ENCODE data around the gene OPCML.

OPCML gene

DNA sequence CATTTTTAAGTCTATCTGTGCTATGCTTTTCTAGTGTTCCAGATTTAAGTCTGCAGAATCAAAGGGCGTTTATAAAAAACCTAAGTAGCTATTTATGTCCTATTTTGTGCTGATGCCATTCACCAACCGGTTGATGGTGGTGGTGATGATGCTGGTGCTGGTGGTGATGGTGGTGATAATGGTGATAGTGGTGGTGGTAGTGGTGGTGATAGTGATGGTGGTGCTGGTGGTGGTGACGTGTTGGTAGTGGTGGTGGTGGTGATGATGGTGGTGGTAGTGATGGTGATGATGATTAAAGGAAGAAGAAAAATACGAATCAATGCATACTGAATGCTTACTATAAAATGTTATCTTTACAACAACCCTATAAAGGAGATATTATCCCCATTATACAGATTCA is 178.2 kb downstream of the OPCML start:
- DNase-seq, result no peak

DNA sequence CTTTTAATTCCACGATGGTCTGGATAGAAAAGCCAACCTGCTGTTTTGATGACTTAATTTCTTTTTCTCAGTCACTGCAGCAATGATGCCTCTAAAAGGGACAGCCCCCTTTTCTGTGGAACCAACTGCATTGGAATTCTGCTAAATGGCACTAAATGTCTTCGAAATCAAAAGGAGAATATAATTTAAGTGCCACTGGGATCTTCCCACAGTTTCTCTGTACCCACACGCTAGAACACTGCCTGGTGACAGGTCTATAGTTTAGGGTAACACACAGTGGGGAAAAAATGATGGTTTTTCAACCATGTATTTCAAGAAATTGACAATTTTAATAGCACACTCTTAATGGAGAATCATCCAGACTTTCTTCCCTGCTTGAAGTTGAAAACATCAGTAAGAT is 182.3 kb downstream of the OPCML start:
- DNase-seq, result no peak

DNA sequence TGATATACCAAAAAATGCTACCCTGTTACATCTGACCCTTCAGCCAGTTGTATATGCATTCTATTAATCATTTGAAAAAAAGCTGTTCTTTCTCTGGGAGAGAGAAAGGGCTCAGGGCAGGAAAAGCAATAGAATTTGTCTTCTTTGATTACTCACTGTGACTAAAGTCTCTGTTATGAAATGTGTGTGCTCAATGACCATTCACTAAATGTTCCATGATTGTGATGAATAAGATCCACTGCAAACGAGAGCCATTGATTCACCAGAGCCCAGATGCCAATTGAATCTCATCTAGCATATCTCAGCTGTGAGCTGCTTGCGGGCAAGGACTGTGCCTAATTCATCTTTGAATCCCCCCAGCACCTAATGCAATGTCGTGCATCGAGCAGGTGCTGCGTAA is 184.3 kb downstream of the OPCML start:
- DNase-seq, result no peak

DNA sequence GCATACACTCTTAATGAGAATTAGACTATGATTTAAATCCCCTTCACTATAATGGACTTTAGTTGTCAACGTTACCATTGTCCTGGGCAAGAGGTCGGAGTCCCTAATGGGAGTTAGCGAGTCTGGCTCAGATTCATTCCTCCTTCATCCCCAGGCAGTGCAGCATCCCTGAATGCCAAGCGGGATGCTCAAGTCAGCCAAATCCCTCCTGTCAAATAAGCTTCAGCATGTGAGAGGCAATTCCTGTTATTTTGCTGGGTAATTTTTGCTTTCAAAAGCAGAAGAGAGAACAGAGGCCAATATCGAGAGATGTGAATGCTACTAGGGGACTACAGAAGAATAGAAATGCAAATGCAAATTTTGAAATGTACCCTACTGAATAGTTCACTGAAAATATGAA is 186.2 kb downstream of the OPCML start:
- no peak for DNase-seq

DNA sequence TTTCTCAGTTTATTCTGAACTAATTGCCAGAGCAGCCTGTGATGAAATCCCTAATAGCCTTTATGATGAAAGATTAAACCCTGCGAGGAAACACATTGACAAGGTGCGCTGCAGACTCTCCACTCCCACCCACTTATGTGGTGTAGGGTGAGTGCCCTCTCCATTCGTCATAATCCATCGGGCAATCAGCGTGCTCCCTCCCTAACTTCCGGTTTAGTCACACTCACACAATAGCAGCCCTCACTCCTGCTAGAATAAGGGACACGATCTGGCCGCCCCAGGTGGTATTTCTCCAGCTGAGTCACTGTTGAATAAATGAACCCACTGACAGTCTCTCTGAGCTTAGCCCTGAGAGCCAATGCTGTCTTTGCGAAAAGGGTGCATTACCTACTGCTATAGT is 188.3 kb downstream of the OPCML start:
- no peak for DNase-seq

DNA sequence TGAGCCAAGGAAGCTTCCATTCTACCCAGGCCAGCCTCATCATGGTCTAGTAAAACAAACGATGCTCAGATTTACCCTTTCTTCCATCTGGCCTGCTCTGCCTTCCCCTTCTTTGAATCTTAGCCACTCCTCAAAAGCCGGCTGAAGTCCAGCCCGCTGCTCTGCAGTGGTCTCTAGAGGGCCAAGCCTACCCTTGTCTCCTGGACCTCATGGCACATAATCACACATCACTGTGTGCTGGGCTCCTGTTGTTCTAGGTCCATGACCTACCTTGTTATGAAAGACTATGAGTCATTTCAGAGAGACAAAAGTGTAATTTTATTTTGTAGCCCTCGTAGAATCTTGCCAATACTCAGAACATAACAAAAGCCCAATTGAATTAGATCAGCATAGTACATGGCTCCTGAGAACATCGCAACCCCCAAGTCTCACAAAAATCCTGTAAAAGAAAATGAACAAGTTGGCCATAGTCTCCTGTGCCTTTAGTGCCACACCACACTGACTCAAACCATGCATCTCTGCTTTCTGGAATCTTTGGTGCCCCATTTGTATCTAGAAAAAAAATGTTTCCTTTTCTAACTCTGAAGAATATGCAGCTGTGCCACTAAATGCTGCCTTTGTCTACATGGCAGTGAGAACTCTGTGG is 192.7 kb downstream of the OPCML start:
- no peak for DNase-seq

DNA sequence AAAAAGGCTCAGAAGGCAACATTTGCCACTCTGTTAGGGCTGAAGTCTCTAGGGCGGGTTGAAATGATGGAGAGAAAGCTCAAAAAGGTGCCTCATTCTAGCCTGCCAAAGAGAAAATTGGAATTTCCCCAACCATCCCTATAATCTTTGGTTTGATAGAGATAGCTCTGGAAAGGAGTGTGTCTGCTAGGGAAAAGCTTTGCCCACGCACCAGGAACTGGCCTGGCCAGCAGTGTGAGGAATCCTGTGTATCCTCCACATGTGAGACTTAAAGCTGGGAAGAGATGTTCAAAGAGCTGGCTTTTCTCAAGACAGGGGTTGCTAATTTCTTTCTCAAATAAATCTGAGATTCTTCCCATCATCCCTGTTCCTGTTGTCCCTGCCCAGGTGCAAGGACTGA is 193.7 kb downstream of the OPCML start:
- no peak for DNase-seq

DNA sequence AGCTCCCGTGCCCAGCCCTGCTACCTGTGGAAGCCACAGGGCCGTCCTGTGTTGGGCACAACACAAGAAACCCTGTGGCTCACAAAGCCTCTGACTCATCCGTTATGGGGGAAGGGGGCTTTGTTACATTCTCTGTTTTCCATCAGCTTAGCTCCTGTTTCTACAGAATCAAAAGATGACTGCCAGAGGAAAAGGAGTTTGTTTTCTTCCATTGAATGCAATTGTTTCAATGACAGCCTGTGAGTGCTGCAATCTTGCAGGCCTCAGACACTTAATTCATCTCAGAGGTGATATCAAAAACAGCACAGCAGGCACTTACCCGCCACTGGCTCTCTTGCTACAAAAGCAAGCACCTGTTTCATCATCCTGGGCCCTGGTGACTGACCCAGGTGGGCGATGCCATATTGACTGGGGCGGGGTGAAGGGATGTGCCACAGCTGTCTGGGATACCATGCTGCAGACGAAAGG is 194.3 kb downstream of the OPCML start:
- DNase-seq, result no peak

DNA sequence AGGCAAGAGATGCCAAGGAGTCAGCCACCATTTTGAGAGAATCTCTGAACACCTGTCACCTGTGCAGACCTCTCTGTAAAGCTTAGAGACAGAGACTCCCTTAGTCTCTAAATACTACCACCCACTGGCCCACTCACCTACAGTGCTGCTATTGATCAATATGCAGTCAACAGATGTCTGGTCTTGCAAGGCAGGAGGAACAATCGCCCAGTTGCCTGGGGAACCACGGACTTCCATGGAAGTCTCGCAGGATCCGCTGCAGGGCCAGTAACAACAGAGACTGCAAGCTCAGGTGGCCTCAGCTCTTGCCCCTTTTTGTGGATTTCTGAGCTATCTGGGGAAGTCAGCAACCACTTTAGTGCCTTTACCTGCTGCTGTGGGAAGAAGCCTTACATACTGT is 195.1 kb downstream of the OPCML start:
- DNase-seq, result no peak

DNA sequence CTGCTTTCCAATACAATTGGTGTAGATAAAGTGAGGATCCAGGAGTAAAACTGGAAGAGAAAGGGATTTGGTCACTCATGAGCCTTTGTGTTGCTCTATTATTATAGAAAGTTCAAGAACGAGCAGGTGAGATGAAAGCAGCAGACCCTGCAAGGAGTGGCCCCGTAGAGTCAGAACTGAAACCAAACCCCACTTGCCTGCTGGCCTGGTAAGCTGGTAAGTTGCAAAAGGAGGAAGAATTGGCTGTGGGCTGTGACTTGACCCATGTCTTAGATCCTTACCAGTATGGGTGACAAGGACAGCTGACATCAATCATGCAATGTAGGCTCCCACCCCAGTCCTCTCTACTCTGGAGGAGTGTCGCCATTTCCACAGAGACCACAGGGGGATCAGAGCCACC is 201.3 kb downstream of the OPCML start:
- DNase-seq, result no peak

DNA sequence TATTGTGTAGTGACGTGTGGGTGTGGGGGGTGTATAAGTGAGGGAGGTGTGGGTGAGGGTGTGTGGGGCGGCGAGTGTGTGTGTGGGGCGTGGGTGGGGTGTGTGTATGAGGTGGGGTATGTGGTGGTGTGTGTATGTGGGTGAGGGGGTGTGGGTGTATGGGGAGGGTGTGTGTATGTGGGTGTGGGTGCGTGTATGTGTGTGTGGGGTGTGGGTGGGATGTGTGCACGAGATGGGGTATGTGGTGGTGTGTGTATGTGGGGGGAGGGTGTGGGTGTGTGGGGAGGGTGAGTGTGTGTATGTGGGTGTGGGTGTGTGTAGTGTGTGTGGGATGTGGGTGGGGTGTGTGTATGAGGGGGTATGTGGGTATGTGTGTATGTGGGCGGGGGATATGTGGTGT is 205.5 kb downstream of the OPCML start:
- no peak for DNase-seq

DNA sequence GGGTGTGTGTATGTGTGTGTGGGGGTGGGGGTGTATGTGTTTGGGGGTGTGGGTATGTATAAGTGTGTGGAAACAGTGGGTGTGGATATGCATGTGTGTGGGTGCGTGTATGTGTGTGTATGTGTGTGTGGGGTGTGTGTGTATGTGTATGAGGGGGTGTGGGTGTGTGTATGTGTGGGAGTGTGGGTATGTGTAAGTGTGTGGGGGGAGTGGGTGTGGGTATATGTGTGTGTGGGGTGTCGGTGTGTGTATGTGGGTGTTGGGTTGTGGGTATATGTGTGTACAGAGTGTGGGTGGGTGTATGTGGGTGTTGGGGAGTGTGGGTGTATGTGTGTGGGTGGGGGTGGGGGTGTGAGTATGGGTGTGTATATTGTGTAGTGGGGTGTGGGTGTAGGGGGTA is 206.0 kb downstream of the OPCML start:
- DNase-seq, result no peak

DNA sequence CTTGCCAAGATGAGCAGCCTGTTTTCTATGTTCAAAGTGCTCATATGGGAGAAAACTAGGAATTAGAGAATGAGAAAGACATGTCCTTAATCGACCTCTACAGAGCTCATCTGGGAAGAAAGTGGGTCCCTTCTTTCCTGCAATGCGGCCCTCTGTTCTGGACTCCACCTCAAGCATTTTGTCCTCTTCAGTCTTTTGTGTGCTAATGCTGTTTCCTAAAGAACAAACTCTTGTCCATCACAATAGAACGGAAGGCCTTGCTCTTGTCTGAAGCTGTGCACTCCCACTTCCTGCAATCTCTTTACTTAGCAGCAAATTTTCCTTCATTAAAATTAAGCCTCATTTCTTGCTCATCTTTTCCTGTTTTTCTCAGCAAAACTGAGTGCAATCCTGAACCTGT is 206.6 kb downstream of the OPCML start:
- no peak for DNase-seq

DNA sequence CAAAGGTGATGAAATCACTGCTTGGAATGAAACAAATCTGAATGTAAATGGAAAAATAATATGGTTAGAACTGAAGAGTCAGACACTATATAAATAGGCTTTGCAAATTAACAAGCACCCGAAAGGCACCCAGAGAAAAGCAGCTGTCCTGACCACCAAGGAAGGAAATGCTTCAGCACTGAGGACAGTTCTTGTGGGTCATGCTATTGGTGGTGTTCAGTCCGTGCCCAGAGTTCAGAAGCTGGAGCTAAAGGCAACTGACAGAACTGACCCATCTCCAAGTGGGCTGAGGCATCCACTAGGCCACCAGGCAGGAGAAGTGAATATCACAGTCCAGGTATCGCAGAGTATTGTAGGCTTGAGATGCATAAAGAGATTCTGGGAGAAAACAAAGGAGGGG is 208.9 kb downstream of the OPCML start:
- DNase-seq, result no peak

DNA sequence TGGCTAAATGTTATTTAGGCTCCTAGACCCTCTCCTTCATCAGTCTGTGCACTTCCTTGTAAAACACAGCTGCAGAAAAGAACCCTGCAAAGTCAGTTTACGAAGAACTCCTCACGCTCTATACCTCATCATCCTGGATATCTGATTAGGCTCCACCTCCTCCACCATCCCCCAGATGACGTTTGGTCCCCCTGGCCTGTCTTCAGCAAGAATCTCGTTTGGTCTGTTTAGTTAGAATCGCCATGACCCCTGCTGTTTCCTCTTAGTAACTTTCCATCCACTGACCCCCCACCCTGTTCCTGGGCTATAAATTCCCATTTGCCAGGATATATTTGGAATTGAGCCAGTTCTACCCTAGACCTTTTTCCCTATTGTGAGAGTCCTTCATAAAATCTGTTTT is 214.1 kb downstream of the OPCML start:
- no peak for DNase-seq

DNA sequence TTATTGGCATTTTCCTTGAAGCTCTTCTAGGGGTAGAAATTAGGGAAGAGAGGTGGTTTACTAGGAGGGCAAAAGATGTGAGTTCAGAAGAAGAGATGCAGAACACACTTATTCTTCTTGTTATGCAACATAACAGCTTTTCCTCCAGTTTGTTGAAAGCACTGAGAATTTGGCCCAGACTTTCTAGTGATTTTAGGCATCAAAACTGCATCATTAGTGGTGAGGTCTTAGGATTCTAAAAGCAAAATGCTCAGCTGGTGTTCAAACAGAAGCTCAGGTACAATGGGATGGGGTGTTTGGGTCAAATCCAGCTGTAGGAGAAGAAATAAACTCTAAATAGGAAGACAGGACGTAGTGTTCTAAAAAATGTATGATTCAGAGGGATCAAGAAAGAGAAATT is 221.1 kb downstream of the OPCML start:
- DNase-seq, result no peak

DNA sequence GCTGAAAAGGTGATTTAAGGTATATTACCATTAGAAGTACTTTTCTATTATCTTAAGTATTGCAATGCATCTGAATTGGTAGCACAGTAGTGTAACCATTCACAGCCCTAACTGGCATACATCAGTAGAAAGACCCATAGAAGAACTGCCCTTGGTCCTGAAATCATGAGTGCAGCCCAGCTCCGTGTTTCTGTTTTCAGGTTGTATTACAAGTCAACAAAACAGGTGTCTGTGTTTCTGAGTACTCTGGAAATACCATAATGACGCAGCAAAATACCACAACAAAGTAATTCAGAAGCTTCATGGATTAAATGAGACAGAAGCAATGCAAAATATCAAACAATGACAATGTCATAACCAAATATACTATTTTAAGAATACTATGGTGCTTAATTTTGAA is 226.3 kb downstream of the OPCML start:
- DNase-seq, result no peak

DNA sequence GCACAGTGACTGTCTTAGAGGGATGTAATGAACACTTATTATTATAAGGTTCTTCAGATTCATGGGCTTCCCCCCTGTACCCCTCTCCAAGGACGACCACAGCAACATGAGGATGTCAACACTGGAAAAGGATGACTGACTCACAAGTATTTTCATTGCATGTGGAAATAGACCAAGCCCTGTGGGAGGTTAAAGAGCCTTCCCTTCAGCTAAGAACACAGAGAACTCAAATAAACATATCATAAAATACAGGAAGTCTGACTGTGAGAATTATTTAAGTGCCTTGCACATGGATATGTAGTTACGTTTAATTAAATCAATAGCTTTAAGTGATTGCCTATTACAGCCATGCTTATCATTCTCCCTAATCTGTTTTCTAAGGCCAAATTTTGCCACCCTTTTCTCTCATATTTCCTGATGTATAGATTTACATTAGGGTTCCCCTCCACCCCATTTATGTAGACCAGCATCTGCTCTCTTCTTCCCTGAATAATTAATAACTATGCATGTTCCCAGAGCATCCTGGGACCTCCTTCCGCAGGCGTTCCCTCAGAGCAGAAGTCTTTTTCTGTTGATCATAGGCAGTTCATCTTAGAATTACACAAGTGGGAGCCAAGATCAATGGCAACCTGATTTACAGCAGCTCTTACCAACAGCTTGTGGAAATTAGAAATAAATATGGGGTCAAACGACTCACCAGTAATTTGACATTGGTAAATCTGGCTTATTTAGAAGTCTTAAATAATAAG is 226.9 kb downstream of the OPCML start:
- DNase-seq, result no peak

DNA sequence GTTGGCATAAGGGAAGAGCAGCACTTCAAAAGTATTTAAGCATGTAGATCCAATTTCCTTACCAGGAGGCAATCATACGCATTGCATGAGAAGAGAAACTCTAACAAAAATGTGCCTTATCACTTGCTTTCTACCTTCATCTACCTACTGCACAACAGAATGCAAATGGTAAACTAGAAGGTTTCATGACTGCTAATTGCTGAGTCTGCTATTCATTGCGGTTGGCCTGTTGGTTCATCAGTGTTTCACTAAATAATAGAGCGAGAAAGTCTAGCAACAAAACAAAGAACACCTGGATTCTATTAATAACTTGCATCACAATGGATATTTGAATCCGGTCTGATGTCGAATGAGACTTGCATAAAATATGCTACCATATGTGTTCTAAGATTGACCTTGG is 229.0 kb downstream of the OPCML start:
- no peak for DNase-seq

DNA sequence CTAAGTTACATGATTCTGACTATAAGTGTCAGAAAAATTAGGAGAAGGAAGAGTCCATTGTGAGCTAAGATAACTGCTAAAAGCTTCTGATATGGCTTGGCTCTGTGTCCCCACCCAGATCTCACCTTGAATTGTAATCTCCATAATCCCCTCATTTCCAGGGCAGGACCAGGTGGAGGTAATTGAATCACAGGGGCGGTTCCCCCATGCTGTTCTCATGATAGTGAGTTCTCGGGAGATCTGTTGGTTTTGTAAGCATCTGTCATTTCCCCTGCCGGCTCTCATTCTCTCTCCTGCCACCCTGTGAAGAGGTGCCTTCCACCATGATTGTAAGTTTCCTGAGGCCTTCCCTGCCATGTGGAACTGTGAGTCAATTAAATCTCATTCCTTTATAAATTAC is 230.2 kb downstream of the OPCML start:
- no peak for DNase-seq

DNA sequence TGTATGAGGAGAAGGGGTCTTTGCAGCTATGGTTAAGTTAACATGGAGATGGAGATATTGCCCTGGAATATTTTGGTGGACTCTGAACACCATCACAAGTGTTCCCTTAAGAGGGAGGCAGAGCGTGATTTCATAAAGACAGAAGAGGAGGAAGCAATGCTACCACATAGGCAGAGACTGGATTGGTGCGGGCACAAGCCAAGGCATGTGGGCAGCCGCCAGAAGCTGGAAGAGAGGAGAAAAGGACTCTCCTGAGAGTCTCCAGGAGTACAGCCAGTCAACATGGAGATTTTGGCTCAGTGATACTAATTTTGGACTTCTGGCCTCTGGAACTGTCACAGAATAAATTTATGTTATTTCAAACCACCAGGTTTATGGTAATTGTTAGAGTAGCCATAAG is 231.6 kb downstream of the OPCML start:
- no peak for DNase-seq

DNA sequence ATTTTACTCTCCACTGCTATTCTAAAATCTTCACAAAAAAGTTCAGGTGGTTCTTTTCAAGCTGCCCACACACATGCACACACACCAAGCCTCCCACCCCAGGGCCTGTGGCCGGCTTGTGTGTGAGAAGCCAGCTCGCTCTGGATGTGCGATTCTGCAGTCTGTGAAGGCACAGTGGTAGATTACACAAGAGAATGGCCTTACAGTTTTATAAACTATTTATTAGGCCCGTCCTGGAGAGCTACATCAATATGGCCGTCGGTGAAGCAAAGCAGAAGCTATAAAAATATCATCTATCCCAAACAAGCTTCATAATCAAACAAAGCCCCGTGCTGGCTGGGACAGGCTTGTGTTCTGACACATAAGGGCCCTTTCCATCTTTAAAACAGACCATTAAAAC is 240.5 kb downstream of the OPCML start:
- DNase-seq, result no peak

DNA sequence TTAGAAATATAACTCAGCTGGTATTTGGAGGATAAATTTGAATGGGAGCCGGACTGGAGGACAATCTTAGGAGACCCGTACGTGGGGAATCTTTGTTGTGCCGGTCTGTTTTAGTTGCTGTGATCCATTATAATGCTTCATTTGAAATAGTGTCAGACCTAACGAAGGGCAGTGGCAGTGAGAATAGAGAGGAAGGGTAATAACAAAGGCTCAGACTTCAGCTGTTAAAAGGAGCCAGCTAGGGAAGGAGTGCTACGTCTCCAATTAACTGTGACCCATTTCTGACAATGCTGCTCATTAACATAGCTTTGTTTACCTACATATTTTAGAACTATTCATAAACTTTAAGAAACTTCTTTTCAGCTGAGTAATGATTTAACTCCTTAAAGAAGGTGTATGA is 246.9 kb downstream of the OPCML start:
- DNase-seq, result no peak

DNA sequence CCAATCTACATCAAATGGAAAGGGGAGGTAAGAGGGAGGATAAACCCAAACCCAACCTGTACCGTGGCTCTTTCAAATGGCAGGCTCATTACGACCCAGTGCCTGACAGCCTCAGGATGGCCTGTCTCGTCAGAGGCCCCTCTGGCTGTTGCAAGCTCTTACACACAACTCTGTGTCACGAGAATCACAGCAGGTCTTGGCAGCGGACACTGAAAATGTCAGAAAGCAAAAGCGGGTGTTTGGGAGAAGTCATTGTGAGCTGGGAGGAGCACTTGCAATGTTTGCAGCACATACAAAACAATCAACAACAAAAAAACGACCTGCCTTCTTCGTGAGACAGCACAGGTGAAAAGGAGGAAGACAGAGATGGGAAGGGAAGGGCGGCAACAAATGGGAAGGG is 248.1 kb downstream of the OPCML start:
- no peak for DNase-seq

DNA sequence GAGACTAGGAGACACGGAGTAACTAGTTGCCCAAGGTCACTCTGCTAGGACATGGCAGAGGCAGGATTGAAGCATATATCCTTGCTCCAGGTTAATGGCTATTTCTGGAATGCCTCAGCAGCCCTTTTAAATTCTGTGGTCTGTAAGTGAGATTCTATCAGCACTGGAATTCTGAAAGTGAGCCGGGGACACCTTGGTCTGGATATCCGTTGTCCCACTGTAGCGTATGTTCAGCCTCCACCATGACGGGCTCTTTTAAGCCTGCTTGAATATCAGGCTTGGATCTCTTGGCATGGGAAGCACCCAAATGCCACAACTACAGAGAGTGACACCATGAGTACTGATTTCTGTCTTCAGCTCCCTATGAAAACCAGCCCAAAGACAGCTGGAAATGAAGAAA is 254.4 kb downstream of the OPCML start:
- no peak for DNase-seq
